ENCODE results near the gene CITED1. TPM values are rescaled to one million over a fixed set of nuclear protein-coding genes. Genes with fewer than 3 reads are reported as not detected.

Gene CITED1
- total RNA-seq, 2 experiments from 2014 or later: not detected

DNA sequence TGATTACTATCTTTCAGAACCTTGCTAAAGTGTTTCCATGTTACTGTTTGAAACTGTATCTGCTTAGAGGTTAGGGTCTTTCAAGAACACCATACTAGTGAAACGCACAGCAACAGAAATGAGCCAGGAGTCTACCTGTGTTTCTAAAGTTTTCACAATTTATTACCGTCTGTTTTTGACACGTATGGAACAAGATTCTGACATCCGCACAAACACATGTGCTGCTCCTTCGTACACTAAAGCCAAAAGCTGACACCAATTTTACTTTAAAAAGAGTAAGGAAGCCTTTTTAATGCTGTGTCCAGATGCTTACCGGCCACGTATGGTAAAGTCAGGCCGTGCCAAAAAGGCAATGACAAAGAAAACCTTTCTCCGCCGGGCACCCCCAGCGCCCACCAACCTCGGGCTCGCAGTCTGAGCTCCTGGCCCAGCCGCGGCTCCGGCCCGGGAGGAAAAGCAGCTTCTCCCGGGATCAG lies 29.2 kb downstream of the CITED1 start:
- POLR2A ChIA-PET: interaction anchor here (0.6 to 1.9 kb wide), 11 partner anchors 8 to 264 kb away, joined by 3 to 16 read pairs (median 5); partner anchors contain the start of genes ERCC6L and PIN4
- DNase-seq (no peak), ATAC-seq (peak; percentile 3)
- CTCF ChIA-PET: interaction anchor here (0.6 to 2.7 kb wide), 15 partner anchors 8 to 378 kb away, joined by 3 to 18 read pairs (median 5); partner anchors contain the start of genes ERCC6L and PIN4
- H3K27me3 Mint-ChIP-seq (ENCODE audit: low read depth): peaks cover 12% of the 10 kb centered on the region
- no peaks in the 10 kb centered on the region for H3K9me3 Mint-ChIP-seq (ENCODE audit: insufficient read depth)
- H3K4me3 Mint-ChIP-seq: peak overlapping the region; percentile 83
- H3K4me1 Mint-ChIP-seq (ENCODE audit: low read depth): peaks cover 44% of the 10 kb centered on the region
- H3K27ac Mint-ChIP-seq: peak overlapping the region; percentile 85
- peaks cover 42% of the 10 kb centered on the region for H3K36me3 Mint-ChIP-seq (ENCODE audit: low read depth)

DNA sequence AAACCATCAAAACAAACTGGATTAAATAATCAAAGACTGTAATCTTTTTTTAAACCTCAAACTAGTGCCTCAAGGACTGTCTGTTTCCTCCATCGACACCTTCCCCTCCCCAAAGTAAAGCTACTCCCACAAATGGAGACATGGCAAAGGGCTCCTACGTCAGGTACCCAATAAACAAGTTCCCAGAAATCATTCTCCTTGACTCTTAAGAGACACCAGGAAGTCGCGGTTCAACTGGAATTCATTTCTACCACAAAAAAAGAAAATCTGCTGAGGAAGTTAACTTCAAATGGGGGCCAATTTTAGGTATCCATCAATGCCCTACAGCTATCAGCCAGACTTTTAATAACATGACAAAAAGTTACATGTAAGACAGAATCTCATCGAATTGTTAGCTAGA lies 31.2 kb downstream of the CITED1 start:
- POLR2A ChIA-PET: no interaction called here
- H3K27ac Mint-ChIP-seq: peak overlapping the region; percentile 84
- peaks cover 52% of the 10 kb centered on the region for H3K36me3 Mint-ChIP-seq (ENCODE audit: low read depth)
- peak overlapping the region; percentile 83 for H3K4me3 Mint-ChIP-seq
- ATAC-seq (no peak), DNase-seq (no peak)
- H3K27me3 Mint-ChIP-seq (ENCODE audit: low read depth): peaks cover 5% of the 10 kb centered on the region
- no peaks in the 10 kb centered on the region for H3K9me3 Mint-ChIP-seq (ENCODE audit: insufficient read depth)
- peaks cover 53% of the 10 kb centered on the region for H3K4me1 Mint-ChIP-seq (ENCODE audit: low read depth)
- CTCF ChIA-PET: no interaction called here

DNA sequence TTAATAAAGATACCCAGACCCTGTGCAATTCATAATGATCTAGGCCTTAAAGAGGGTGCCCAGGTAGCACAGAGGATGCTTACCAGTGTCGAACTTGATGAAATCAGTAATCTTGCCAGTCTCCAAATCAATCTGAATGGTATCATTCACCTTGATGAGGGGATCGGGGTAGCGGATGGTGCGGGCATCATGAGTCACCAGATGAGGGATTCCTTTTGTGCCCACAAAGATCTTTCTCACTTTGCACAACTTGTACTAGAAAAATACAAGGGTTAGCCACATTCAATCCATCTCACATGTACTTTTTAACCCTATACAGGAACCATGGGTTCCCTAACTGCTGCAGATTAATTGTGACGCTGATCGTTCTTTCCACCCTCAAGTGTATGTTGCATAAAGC lies 32.0 kb downstream of the CITED1 start:
- Mint-ChIP-seq H3K36me3 (ENCODE audit: low read depth) (peaks cover 58% of the 10 kb centered on the region), H3K9me3 (ENCODE audit: insufficient read depth) (no peaks in the 10 kb centered on the region), H3K27me3 (ENCODE audit: low read depth) (no peaks in the 10 kb centered on the region), H3K4me3 (peak overlapping the region; percentile 83), H3K27ac (peak overlapping the region; percentile 68), H3K4me1 (ENCODE audit: low read depth) (peaks cover 53% of the 10 kb centered on the region)
- POLR2A ChIA-PET: no interaction called here
- DNase-seq (no peak), ATAC-seq (no peak)
- CTCF ChIA-PET: interaction anchor here (1.1 kb wide), 1 partner anchor 29 kb away, joined by 3 read pairs; no protein-coding TSS in a partner anchor

DNA sequence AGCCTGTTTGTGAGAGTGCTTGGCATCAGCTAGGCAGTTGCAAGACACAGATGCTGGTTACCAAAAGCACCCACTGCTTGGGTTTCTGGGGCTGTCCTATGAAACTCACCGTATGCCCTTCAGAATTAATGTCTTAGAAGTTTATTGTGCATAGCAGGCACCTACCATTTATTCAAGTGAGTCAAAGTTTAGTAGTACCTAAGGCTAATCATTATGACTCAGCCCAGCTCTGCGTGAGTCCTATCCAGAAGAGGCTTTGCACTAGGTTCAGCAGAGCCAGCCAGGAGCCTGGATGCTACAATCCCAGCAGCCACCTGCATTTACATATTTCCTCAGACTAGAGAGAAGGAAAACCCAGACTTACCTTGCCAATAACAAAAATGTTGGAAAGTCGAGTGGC lies 32.8 kb downstream of the CITED1 start:
- DNase-seq (no peak), ATAC-seq (no peak)
- Mint-ChIP-seq H3K27ac (peak overlapping the region; percentile 43), H3K4me3 (no peak overlapping the region), H3K9me3 (ENCODE audit: insufficient read depth) (no peaks in the 10 kb centered on the region), H3K4me1 (ENCODE audit: low read depth) (peaks cover 51% of the 10 kb centered on the region), H3K36me3 (ENCODE audit: low read depth) (peaks cover 60% of the 10 kb centered on the region), H3K27me3 (ENCODE audit: low read depth) (no peaks in the 10 kb centered on the region)
- ChIA-PET CTCF (interaction anchor here (1.1 kb wide), 1 partner anchor 28 kb away, joined by 3 read pairs; no protein-coding TSS in a partner anchor), POLR2A (no interaction called here)

DNA sequence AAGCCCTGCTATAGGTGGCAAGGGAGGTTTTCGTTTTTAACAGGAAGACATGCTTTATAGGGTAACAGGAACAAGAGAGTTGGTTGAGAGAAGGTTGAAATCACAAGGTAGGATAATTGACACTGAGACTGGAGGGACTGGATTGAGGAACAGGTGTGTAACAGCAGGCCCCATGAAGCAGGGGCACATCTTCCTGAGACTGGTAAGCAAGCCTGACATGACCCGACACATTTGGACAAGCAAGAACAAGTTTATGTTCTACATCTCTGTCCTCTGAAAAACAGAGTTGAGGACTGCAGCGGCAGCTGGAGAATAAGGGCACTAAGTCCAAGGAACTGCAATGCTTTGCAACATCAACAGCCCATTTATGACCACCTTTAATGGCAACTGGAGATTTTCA lies 33.9 kb downstream of the CITED1 start:
- Mint-ChIP-seq H3K4me3 (no peak overlapping the region), H3K4me1 (ENCODE audit: low read depth) (peaks cover 50% of the 10 kb centered on the region), H3K36me3 (ENCODE audit: low read depth) (peaks cover 63% of the 10 kb centered on the region), H3K27me3 (ENCODE audit: low read depth) (no peaks in the 10 kb centered on the region), H3K9me3 (ENCODE audit: insufficient read depth) (no peaks in the 10 kb centered on the region), H3K27ac (peak overlapping the region; percentile 56)
- POLR2A ChIA-PET: interaction anchor here (0.7 kb wide), 1 partner anchor 1176 kb away, joined by 3 read pairs; no protein-coding TSS in a partner anchor
- CTCF ChIA-PET: no interaction called here
- no peak for ATAC-seq
- DNase-seq: no peak

DNA sequence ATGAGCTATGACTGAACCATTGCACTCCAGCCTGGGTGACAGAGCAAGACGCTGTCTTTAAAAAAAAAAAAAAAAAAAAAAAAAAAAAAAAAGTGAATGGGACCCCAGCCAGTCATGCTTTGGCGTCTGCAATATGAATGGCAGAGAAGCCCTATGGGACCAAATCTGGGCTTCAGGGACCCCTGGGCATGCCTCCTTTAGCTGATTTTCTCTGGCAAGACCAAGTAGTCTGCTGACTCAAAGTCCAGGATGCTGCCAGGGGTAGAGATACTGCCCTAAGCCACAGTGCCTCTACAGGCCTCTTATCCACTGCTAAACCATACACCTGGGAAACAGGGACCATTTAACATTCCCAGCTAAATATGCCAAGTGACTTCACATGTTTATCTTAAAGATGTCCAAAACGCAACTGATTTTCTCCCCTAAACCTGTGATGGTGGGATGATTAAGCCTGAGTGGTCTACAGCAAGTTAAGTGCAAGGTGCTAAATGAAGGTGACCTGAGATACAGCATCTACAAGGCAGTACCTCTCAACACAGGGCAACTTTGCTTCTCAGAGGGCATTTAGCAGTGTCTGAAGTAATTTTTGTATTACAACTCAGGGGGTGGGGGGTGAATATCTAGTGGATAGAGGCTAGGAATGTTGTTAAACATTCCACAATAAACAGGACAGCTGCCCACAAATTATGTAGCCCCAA lies 34.5 kb downstream of the CITED1 start:
- peak overlapping the region; percentile 56 for H3K27ac Mint-ChIP-seq
- H3K9me3 Mint-ChIP-seq (ENCODE audit: insufficient read depth): no peaks in the 10 kb centered on the region
- ChIA-PET POLR2A (interaction anchor here (0.7 kb wide), 1 partner anchor 1175 kb away, joined by 3 read pairs; no protein-coding TSS in a partner anchor), CTCF (interaction anchor here (1.1 to 2.3 kb wide), 2 partner anchors 9 to 25 kb away, joined by 4 to 10 read pairs; no protein-coding TSS in a partner anchor)
- peaks cover 50% of the 10 kb centered on the region for H3K4me1 Mint-ChIP-seq (ENCODE audit: low read depth)
- no peaks in the 10 kb centered on the region for H3K27me3 Mint-ChIP-seq (ENCODE audit: low read depth)
- DNase-seq (no peak), ATAC-seq (no peak)
- H3K4me3 Mint-ChIP-seq: no peak overlapping the region
- peaks cover 63% of the 10 kb centered on the region for H3K36me3 Mint-ChIP-seq (ENCODE audit: low read depth)

DNA sequence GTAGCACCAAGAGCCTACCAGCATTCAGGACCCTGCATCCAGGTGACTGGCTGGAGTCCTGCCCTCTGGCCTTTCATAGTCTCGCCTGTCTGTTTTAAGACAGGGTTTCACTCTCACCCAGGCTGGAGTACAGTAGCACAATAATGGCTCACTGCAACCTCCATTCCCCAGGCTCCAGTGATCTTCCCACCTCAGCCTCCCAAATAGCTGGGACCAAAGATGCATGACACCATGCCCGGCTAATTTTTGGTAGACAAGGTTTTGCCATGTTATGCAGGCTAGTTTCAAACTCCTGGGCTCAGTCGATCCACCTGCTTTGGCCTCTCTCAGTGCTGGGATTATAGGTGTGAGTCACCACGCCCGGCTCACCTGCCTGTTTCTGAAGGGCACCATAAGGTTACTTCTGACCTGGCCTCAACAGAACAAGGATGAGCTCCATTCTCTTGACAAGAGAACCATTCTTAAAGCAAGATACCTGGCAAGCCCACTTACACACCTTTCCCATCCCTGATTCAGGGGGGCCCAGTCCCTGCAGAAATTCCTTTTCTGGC lies 35.3 kb downstream of the CITED1 start:
- Mint-ChIP-seq H3K9me3 (ENCODE audit: insufficient read depth) (no peaks in the 10 kb centered on the region), H3K27me3 (ENCODE audit: low read depth) (no peaks in the 10 kb centered on the region), H3K4me3 (no peak overlapping the region), H3K27ac (peak overlapping the region; percentile 70), H3K36me3 (ENCODE audit: low read depth) (peaks cover 55% of the 10 kb centered on the region), H3K4me1 (ENCODE audit: low read depth) (peaks cover 48% of the 10 kb centered on the region)
- DNase-seq (no peak), ATAC-seq (peak; percentile 21)
- CTCF ChIA-PET: interaction anchor here (1.1 to 2.3 kb wide), 2 partner anchors 10 to 25 kb away, joined by 4 to 10 read pairs; no protein-coding TSS in a partner anchor
- POLR2A ChIA-PET: interaction anchor here (1.0 kb wide), 1 partner anchor 89 kb away, joined by 3 read pairs; the partner anchor contains the start of gene PIN4

DNA sequence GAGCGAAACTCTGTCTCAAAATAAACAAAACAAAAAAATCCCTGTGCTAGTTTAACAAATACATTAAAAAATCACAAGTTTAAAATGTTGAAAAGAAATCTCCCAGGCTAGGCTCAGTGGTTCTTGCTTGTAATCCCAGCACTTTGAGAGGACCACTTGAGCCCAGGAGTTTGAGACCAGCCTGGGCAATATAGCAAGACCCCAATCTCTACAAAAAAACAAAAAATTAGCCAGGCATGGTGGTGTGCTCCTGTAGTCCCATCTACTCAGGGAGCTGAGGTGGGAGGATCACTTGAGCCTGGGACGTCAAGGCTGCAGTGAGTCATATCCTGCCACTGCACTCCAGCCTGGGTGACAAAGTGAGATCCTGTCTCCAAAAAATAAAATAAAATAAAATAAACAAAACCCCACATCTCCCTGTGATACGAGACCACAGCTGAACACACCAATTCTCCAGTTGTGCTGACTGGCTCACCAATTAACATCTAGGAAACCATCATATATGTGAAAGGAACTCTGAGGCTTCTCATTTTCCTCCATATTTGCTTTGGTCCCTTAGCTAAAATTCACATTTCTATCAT lies 36.0 kb downstream of the CITED1 start:
- ChIA-PET CTCF (interaction anchor here (1.1 to 2.3 kb wide), 2 partner anchors 10 to 24 kb away, joined by 4 to 10 read pairs; no protein-coding TSS in a partner anchor), POLR2A (interaction anchor here (1.0 kb wide), 1 partner anchor 88 kb away, joined by 3 read pairs; the partner anchor contains the start of gene PIN4)
- no peak overlapping the region for H3K4me3 Mint-ChIP-seq
- DNase-seq (peak; percentile 43), ATAC-seq (peak; percentile 65)
- H3K4me1 Mint-ChIP-seq (ENCODE audit: low read depth): peaks cover 42% of the 10 kb centered on the region
- no peaks in the 10 kb centered on the region for H3K9me3 Mint-ChIP-seq (ENCODE audit: insufficient read depth)
- no peaks in the 10 kb centered on the region for H3K27me3 Mint-ChIP-seq (ENCODE audit: low read depth)
- peaks cover 51% of the 10 kb centered on the region for H3K36me3 Mint-ChIP-seq (ENCODE audit: low read depth)
- peak overlapping the region; percentile 76 for H3K27ac Mint-ChIP-seq

DNA sequence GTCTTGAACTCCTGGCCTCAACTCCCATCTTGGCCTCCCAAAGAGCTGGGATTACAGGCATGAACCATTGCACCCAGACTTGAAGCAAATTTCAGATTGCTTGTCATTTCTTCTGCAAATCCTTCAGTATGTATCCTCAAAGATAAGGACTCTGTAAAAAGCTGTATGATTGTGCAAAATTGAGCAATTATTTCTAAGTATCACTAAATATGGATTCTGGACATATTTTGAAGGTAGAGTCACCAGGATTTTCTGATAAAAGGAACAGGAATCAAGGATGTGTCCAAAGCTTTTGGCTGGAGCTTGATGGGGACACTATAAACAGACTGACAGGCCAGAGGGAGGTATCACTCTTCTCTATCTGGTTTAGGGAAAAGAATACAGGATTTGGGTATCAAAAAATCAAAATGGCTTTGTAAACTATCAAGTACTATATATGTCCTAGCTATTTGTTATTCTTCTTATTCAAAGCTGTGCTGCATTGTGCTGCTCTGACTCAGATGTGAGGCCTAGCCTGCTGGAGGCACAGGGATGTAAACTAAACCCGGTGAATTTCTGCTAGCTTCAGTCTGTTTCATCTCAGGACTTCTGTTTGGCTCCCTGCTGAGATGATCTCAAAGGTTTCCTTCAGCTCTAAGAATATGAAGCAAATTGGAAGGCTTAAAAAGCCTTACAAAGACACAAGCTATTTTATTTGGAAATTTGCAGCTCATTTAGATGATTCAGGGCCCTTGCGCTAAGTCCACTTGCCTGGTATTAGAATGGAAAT lies 36.9 kb downstream of the CITED1 start:
- CTCF ChIA-PET: interaction anchor here (1.2 to 1.8 kb wide), 2 partner anchors 8 to 23 kb away, joined by 4 to 5 read pairs; partner anchors contain the start of gene RPS4X
- H3K4me3 Mint-ChIP-seq: no peak overlapping the region
- ATAC-seq: no peak
- H3K27me3 Mint-ChIP-seq (ENCODE audit: low read depth): no peaks in the 10 kb centered on the region
- H3K4me1 Mint-ChIP-seq (ENCODE audit: low read depth): peaks cover 32% of the 10 kb centered on the region
- POLR2A ChIA-PET: interaction anchor here (2.5 kb wide), 1 partner anchor 8 kb away, joined by 13 read pairs; the partner anchor contains the start of gene RPS4X
- H3K9me3 Mint-ChIP-seq (ENCODE audit: insufficient read depth): no peaks in the 10 kb centered on the region
- no peak for DNase-seq
- H3K36me3 Mint-ChIP-seq (ENCODE audit: low read depth): peaks cover 41% of the 10 kb centered on the region
- no peak overlapping the region for H3K27ac Mint-ChIP-seq

DNA sequence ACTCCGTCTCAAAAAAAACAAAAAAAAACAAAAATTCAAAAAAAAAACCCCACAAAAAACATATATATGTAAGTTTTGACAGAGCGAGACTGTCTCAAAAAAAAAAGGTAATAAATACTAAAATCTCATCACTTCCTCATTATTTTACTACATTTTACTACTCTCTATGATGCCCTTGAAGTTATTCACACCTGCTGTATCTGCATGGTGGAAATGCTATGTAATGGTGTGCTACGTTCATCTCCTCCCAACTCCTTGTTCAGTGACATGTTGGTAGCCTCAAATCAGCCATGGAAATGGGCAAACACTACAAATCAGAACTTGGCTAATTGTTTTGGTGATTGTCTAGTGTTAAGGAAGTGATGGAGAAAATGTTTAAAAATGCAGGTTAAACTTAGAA lies 40.5 kb downstream of the CITED1 start:
- CTCF ChIA-PET: no interaction called here
- Mint-ChIP-seq H3K4me1 (ENCODE audit: low read depth) (peaks cover 14% of the 10 kb centered on the region), H3K36me3 (ENCODE audit: low read depth) (peaks cover 17% of the 10 kb centered on the region), H3K27ac (no peak overlapping the region), H3K9me3 (ENCODE audit: insufficient read depth) (no peaks in the 10 kb centered on the region), H3K4me3 (no peak overlapping the region), H3K27me3 (ENCODE audit: low read depth) (no peaks in the 10 kb centered on the region)
- DNase-seq: no peak
- no peak for ATAC-seq
- POLR2A ChIA-PET: no interaction called here

DNA sequence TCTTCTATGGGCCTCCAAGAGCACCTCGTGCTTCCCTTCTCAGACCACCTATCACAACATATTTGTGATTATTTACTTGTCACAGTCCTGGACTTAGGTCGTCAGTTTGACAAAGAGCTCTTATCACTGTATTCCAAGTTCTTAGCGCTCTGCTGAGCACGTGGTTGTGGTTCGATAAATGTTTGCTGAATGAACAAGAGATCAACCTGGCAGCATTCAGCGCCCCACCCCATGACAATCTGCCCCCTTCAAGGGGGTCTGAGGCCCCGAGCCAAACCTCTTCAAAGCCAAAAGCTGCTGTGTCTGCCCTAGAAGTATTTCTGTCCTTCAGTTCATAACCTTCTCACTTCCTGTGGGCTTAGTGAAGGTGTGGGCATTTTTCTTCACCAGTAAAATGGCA lies 43.6 kb downstream of the CITED1 start:
- CTCF ChIA-PET: no interaction called here
- no peak overlapping the region for H3K4me3 Mint-ChIP-seq

More for the DNA sequence above, 43.6 kb downstream of the CITED1 start:
- Mint-ChIP-seq H3K27ac (no peak overlapping the region), H3K9me3 (ENCODE audit: insufficient read depth) (no peaks in the 10 kb centered on the region), H3K4me1 (ENCODE audit: low read depth) (peaks cover 9% of the 10 kb centered on the region), H3K27me3 (ENCODE audit: low read depth) (peaks cover 5% of the 10 kb centered on the region), H3K36me3 (ENCODE audit: low read depth) (peaks cover 3% of the 10 kb centered on the region)
- DNase-seq: no peak
- no peak for ATAC-seq
- POLR2A ChIA-PET: interaction anchor here (0.6 to 1.0 kb wide), 2 partner anchors 15 to 1682 kb away, joined by 3 read pairs; partner anchors contain the start of gene RPS4X
